A549 (cell line): ENCODE data around the gene HS6ST1.

Experiments used
- PHF8 ChIP-seq: fragments of 200-600 bp; sonication (generic); IDR thresholded peaks from 2 replicates; pipeline ENCODE4 v1.6.1; 2016; ENCODE audit warnings: low read depth, mild to moderate bottlenecking, antibody characterized with exemption, moderate library complexity, borderline replicate concordance
- ZFP36 ChIP-seq: fragments of 450-650 bp; IDR thresholded peaks from 2 replicates; pipeline ENCODE4 v1.6.1; 2014; ENCODE audit warnings: borderline replicate concordance; ENCODE audit not compliant: partially characterized antibody

DNA sequence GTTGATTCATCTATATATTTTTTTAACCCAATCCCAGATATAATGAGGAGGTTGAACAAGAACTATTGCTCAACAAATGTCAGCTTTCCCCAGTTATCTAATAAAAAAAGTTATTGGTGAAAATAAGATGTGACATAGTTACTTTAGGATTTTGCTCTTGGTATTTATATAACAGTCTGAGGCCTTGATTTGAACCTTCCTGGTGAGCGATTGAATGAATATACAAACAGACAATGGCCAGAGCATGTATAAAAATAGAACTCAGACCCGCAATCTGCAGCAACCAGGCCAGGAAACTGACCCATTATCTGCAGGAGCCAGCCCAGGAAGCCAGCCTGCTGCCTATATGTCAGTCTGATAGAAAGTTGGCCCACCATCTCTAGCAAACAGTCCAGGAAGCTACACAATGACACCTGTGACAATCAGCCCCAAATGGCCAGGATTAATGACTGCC lies 81.6 kb downstream of the HS6ST1 start:
- TF ChIP-seq ZFP36, result no peak
- TF ChIP-seq PHF8, result no peak
